Measurements from ENCODE around the gene FOXI2.

FOXI2 gene

GRCh38 chr10:127736915-127737562, at the start of gene FOXI2:
Gene FOXI2 (plus strand): TSS chr10:127737185. CDS start chr10:127737274, 89 bp downstream.
- DNase-seq (ENCODE audit: low spot score) = no peak

GRCh38 chr10:127687548-127687947, 49.4 kb upstream of the FOXI2 start:
- no peak for DNase-seq (ENCODE audit: low spot score)

GRCh38 chr10:127690176-127690835, 46.7 kb upstream of the FOXI2 start:
- no peak for DNase-seq (ENCODE audit: low spot score)

GRCh38 chr10:127694580-127695193, 42.3 kb upstream of the FOXI2 start:
- no peak for DNase-seq (ENCODE audit: low spot score)

- DNase-seq (ENCODE audit: low spot score) = no peak
These were observed 41.6 kb upstream of the FOXI2 start for GRCh38 chr10:127695431-127695830.

GRCh38 chr10:127698886-127699285, 38.1 kb upstream of the FOXI2 start:
- DNase-seq (ENCODE audit: low spot score) = no peak

GRCh38 chr10:127699311-127699710, 37.7 kb upstream of the FOXI2 start:
- DNase-seq (ENCODE audit: low spot score) = no peak

- no peak for DNase-seq (ENCODE audit: low spot score)
These were observed 34.7 kb upstream of the FOXI2 start for GRCh38 chr10:127702271-127702670.

- no peak for DNase-seq (ENCODE audit: low spot score)
These were observed 21.7 kb upstream of the FOXI2 start for GRCh38 chr10:127715249-127715648.

- DNase-seq (ENCODE audit: low spot score) = peak; percentile 43
These were observed 21.1 kb upstream of the FOXI2 start for GRCh38 chr10:127715782-127716378.

GRCh38 chr10:127720142-127720541, 16.8 kb upstream of the FOXI2 start:
- no peak for DNase-seq (ENCODE audit: low spot score)

GRCh38 chr10:127720903-127721302, 16.1 kb upstream of the FOXI2 start:
- DNase-seq (ENCODE audit: low spot score) = no peak

- DNase-seq (ENCODE audit: low spot score) = no peak
These were observed 2.2 kb upstream of the FOXI2 start for GRCh38 chr10:127734753-127735152.

- no peak for DNase-seq (ENCODE audit: low spot score)
These were observed 1.8 kb upstream of the FOXI2 start for GRCh38 chr10:127735156-127735555.

- no peak for DNase-seq (ENCODE audit: low spot score)
These were observed 1.2 kb upstream of the FOXI2 start for GRCh38 chr10:127735723-127736221.

GRCh38 chr10:127736222-127736914, 617 bp upstream of the FOXI2 start:
- DNase-seq (ENCODE audit: low spot score) = no peak

GRCh38 chr10:127737563-127738511, 852 bp downstream of the FOXI2 start:
- DNase-seq (ENCODE audit: low spot score) = no peak

GRCh38 chr10:127738512-127739424, 1.8 kb downstream of the FOXI2 start:
- no peak for DNase-seq (ENCODE audit: low spot score)

GRCh38 chr10:127739908-127740307, 2.9 kb downstream of the FOXI2 start:
- DNase-seq (ENCODE audit: low spot score) = no peak

GRCh38 chr10:127740596-127740995, 3.6 kb downstream of the FOXI2 start:
- no peak for DNase-seq (ENCODE audit: low spot score)

Data from putamen (tissue), 1 donor.